GM06990 (cell line): ENCODE data around the gene CNOT1.

Experiments
- DNase-seq: peaks from one replicate; pipeline ENCODE4 v3.0.0-alpha.2; 2011; ENCODE audit not compliant: insufficient read length; ENCODE audit errors: extremely low read depth
- H3K27me3 ChIP-seq: replicated peaks from 2 replicates; pipeline ENCODE4 v1.6.0; 2011; ENCODE audit warnings: low read length; ENCODE audit not compliant: control insufficient read depth, insufficient read depth
- H3K36me3 ChIP-seq: 2 replicates; pipeline ENCODE4 v1.5.1; 2011; ENCODE audit warnings: low read length; ENCODE audit not compliant: control insufficient read depth, insufficient read depth
- H3K4me3 ChIP-seq: replicated peaks from 2 replicates; pipeline ENCODE4 v1.5.1; 2011; ENCODE audit warnings: low read depth, mild to moderate bottlenecking, control low read depth, low read length
- CTCF ChIP-seq: IDR thresholded peaks from 2 replicates; pipeline ENCODE4 v1.5.1; 2011; ENCODE audit warnings: low read length, control low read depth, mild to moderate bottlenecking, inconsistent platforms; ENCODE audit not compliant: insufficient read depth, poor library complexity, severe bottlenecking

CNOT1 gene

GRCh38 chr16:58497935-58498334 lies 131.7 kb downstream of the CNOT1 start:
- TF ChIP-seq CTCF = no peak
- H3K4me3 ChIP-seq = no peak overlapping the region
- no peaks in the 10 kb centered on the region for H3K36me3 ChIP-seq
- DNase-seq = no peak
- H3K27me3 ChIP-seq = no peaks in the 10 kb centered on the region

GRCh38 chr16:58497468-58497867 lies 132.2 kb downstream of the CNOT1 start:
- H3K4me3 ChIP-seq = no peak overlapping the region
- TF ChIP-seq CTCF = no peak
- no peak for DNase-seq
- no peaks in the 10 kb centered on the region for H3K36me3 ChIP-seq
- H3K27me3 ChIP-seq = no peaks in the 10 kb centered on the region

GRCh38 chr16:58495521-58496331 lies 133.9 kb downstream of the CNOT1 start:
- Histone ChIP-seq H3K4me3 (no peak overlapping the region), H3K36me3 (no peaks in the 10 kb centered on the region), H3K27me3 (no peaks in the 10 kb centered on the region; the same call in 1 of the 2 replicates)
- DNase-seq = no peak
- TF ChIP-seq CTCF = no peak

DNA sequence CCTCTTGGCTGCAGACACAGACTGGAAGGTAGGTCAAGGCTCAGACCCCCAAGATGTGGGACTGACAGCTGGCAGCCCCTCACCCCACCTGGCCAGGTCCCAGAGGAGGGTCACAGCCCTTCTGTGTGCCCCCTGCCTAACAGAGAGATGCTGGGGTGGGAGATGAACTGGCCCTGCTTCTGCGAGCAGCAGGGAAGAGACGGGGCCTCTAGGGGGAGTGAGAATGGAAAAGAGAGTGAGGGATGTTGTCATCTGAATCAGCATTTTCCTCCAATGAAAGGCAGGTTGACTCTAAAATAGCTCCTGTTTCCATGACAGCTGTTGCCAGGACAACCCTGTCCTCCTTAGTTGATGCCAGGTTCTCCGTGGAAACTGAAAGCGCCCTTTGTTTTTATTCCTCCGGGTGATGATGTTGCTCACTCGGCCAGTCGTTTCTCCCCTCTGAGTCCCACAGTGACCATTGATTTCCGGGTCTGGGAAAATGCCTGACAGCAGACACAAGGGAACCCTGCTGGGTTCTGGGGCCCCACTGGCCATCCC lies 134.6 kb downstream of the CNOT1 start:
- Histone ChIP-seq H3K36me3 (no peaks in the 10 kb centered on the region), H3K4me3 (no peak overlapping the region), H3K27me3 (no peaks in the 10 kb centered on the region; the same call in 1 of the 2 replicates)
- TF ChIP-seq CTCF = peak; percentile 59
- DNase-seq = peak; percentile 68

DNA sequence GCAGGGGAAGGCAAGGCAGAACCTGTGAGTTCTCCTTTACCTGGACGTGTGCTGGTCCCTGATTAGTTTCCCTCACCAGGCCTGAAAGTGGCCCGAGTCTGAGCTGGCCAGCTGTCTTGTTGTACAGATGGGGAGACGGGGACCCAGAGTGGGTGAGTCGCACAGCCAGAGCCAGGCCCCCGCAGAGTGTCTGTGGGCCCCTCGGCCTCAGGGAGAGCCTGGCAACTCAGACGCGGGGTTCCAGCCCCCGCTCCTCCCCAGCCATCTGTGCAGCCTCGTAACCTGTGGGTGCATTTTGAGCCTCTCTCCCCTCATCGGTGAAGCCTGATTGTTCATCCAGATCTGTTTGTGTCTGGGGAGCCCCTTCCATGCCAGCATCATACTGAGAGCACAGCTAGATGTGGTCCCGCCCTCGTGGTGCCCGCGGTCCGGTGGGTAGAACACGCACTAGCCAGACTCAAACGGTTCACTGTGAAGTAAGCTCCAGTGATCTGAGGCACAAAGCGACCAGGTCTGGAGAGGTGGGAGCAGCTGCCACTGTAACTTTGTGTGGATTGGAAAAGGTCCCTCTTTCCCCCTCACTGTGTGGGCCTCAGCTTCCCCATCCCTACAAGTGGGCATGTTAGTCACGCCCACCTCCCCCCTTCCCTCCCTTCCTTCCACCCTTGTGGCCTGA lies 135.7 kb downstream of the CNOT1 start:
- DNase-seq = no peak
- no peaks in the 10 kb centered on the region; the same call in 1 of the 2 replicates for H3K27me3 ChIP-seq
- H3K36me3 ChIP-seq = no peaks in the 10 kb centered on the region
- TF ChIP-seq CTCF = no peak
- no peak overlapping the region for H3K4me3 ChIP-seq
